IMR-90 (cell line): ENCODE data around the gene FOXN3. TPM values are rescaled to one million over a fixed set of nuclear protein-coding genes. Genes with fewer than 3 reads are reported as not detected.

Experiments used
- ATAC-seq: fragments of 200-7000 bp; cut with Tn5 transposase; 2 replicates; pipeline ENCODE4 v1.9.1; 2020; ENCODE audit warnings: low read depth, mild to moderate bottlenecking, moderate library complexity
- BruUV-seq: library from RNA; stranded (reverse); fragments of 400-500 nt; replicated peaks from 2 replicates; lab custom pipeline; 2021; lab: Mats Ljungman, UMichigan
- CTCF ChIA-PET: fragments of 300-600 bp; formaldehyde crosslinking; extraction: SDS; loops from one replicate; lab custom pipeline; 2021; ENCODE audit warnings: antibody characterized with exemption; lab: Yijun Ruan, JAX
- POLR2A ChIA-PET: fragments of 300-600 bp; sonication (Branson Sonifier 250); formaldehyde crosslinking; loops from one replicate; lab custom pipeline; 2022; ENCODE audit warnings: antibody characterized with exemption; ENCODE audit not compliant: unreplicated experiment; lab: Charles Lee
- DNase-seq: peaks from one replicate; pipeline ENCODE4 v3.0.0; 2013
- H2AFZ ChIP-seq: replicated peaks from 2 replicates; pipeline ENCODE3; 2013; ENCODE audit warnings: low read length, mild to moderate bottlenecking; ENCODE audit not compliant: poor library complexity
- H2AK5ac ChIP-seq: 2 replicates; pipeline ENCODE4 v1.6.1; 2013; ENCODE audit warnings: low read depth, low read length, inconsistent platforms
- H2AK9ac ChIP-seq: replicated peaks from 2 replicates; pipeline ENCODE3; 2013; ENCODE audit warnings: mild to moderate bottlenecking, low read depth, low read length, moderate library complexity; ENCODE audit not compliant: poor library complexity
- H2BK120ac ChIP-seq: 2 replicates; pipeline ENCODE4 v1.6.1; 2013; ENCODE audit warnings: low read depth, low read length, inconsistent platforms
- H2BK15ac ChIP-seq: 3 replicates; pipeline ENCODE4 v1.6.1; 2013; ENCODE audit warnings: low read depth, low read length, inconsistent platforms
- H2BK20ac ChIP-seq: 2 replicates; pipeline ENCODE4 v1.6.1; 2013; ENCODE audit warnings: low read depth, mild to moderate bottlenecking, inconsistent platforms, low read length, moderate library complexity
- H2BK5ac ChIP-seq: 2 replicates; pipeline ENCODE4 v1.6.1; 2013; ENCODE audit warnings: mild to moderate bottlenecking, low read depth, low read length, inconsistent platforms; ENCODE audit not compliant: poor library complexity, severe bottlenecking
- H3K14ac ChIP-seq: replicated peaks from 2 replicates; pipeline ENCODE4 v1.6.1; 2013; ENCODE audit warnings: low read depth, low read length, inconsistent platforms
- H3K18ac ChIP-seq: 2 replicates; pipeline ENCODE4 v1.6.1; 2013; ENCODE audit warnings: low read depth, low read length, control low read depth
- H3K23ac ChIP-seq: 2 replicates; pipeline ENCODE4 v1.6.1; 2013; ENCODE audit warnings: low read depth, low read length, inconsistent platforms
- H3K27ac ChIP-seq: 2 replicates; pipeline ENCODE4 v1.5.1; 2013; ENCODE audit warnings: mild to moderate bottlenecking, control low read depth, low read length; ENCODE audit not compliant: insufficient read depth
- H3K27me3 ChIP-seq: 2 replicates; pipeline ENCODE4 v1.6.1; 2013; ENCODE audit warnings: low read length; ENCODE audit not compliant: control insufficient read depth, insufficient read depth
- H3K36me3 ChIP-seq: 2 replicates; pipeline ENCODE4 v1.6.1; 2013; ENCODE audit warnings: low read length, mixed read lengths; ENCODE audit not compliant: control insufficient read depth, insufficient read depth
- H3K4ac ChIP-seq: 2 replicates; pipeline ENCODE4 v1.6.1; 2013; ENCODE audit warnings: low read depth, low read length, inconsistent platforms
- H3K4me1 ChIP-seq: 2 replicates; pipeline ENCODE4 v1.6.1; 2013; ENCODE audit warnings: low read length, mixed read lengths; ENCODE audit not compliant: control insufficient read depth, insufficient read depth
- H3K4me2 ChIP-seq: 2 replicates; pipeline ENCODE4 v1.6.1; 2013; ENCODE audit warnings: low read depth, mild to moderate bottlenecking, control low read depth, low read length, moderate library complexity
- H3K4me3 ChIP-seq: 2 replicates; pipeline ENCODE4 v1.5.1; 2013; ENCODE audit warnings: low read depth, mild to moderate bottlenecking, control low read depth, low read length, moderate library complexity; ENCODE audit not compliant: insufficient read depth
- H3K56ac ChIP-seq: 2 replicates; pipeline ENCODE4 v1.6.1; 2013; ENCODE audit warnings: low read length, inconsistent platforms; ENCODE audit not compliant: insufficient read depth; ENCODE audit errors: extremely low read depth
- H3K79me1 ChIP-seq, 2 experiments: 2 replicates each; pipeline ENCODE4 v1.6.1; 2013; ENCODE audit warnings: low read length in 2 of 2, inconsistent platforms in 1 of 2, low read depth in 1 of 2
- H3K9ac ChIP-seq: 2 replicates; pipeline ENCODE4 v1.6.1; 2013; ENCODE audit warnings: low read depth, low read length, control low read depth
- H3K9me1 ChIP-seq: 2 replicates; pipeline ENCODE4 v1.6.1; 2013; ENCODE audit warnings: low read length, inconsistent platforms; ENCODE audit not compliant: insufficient read depth
- H3K9me3 ChIP-seq: 2 replicates; pipeline ENCODE4 v1.6.1; 2013; ENCODE audit warnings: low read length; ENCODE audit not compliant: control insufficient read depth, insufficient read depth
- H4K20me1 ChIP-seq: 2 replicates; pipeline ENCODE4 v1.6.1; 2013; ENCODE audit warnings: low read length, inconsistent platforms; ENCODE audit not compliant: insufficient read depth
- H4K5ac ChIP-seq: 2 replicates; pipeline ENCODE4 v1.6.1; 2013; ENCODE audit warnings: mild to moderate bottlenecking, low read depth, low read length, control low read depth
- H4K8ac ChIP-seq, 2 experiments: 2 replicates each; pipeline ENCODE4 v1.6.1; 2013; ENCODE audit warnings: low read depth in 2 of 2, low read length in 2 of 2, control low read depth in 1 of 2, inconsistent platforms in 1 of 2
- H4K91ac ChIP-seq: 2 replicates; pipeline ENCODE4 v1.6.1; 2013; ENCODE audit warnings: low read depth, low read length, inconsistent platforms; ENCODE audit not compliant: insufficient read depth
- CHD1 ChIP-seq: IDR thresholded peaks from 2 replicates; pipeline ENCODE4 v1.6.1; 2012; ENCODE audit warnings: low read depth, low read length, improper control_type of control experiment
- FOS ChIP-seq: fragments of 150-350 bp; IDR thresholded peaks from 2 replicates; pipeline ENCODE4 v1.6.1; 2016; ENCODE audit warnings: low read depth, low read length
- MAZ ChIP-seq: IDR thresholded peaks from 2 replicates; pipeline ENCODE4 v1.6.1; 2012; ENCODE audit warnings: low read depth, mild to moderate bottlenecking, low read length, improper control_type of control experiment, moderate library complexity, borderline replicate concordance
- NFE2L2 ChIP-seq: fragments of 150-350 bp; IDR thresholded peaks from 2 replicates; pipeline ENCODE4 v1.6.1; 2016; ENCODE audit warnings: low read depth, mild to moderate bottlenecking, low read length
- RAD21 ChIP-seq: IDR thresholded peaks from 2 replicates; pipeline ENCODE4 v1.6.1; 2012; ENCODE audit warnings: low read length, improper control_type of control experiment
- RFX5 ChIP-seq: IDR thresholded peaks from 2 replicates; pipeline ENCODE4 v1.8.0; 2012; ENCODE audit warnings: low read depth, mild to moderate bottlenecking, low read length, moderate library complexity
- SMC3 ChIP-seq: fragments of 150-350 bp; IDR thresholded peaks from 2 replicates; pipeline ENCODE4 v1.6.1; 2016; ENCODE audit warnings: low read depth, mild to moderate bottlenecking, antibody characterized with exemption, low read length, moderate library complexity
- WGBS, 2 experiments: methylation state at CpG; one replicate each; pipeline versions ENCODE4 v1.1.5 to v1.1.7; 2013; ENCODE audit warnings: missing lambda C conversion rate in 2 of 2; ENCODE audit not compliant: insufficient read length in 1 of 2; ENCODE audit errors: extremely low coverage in 2 of 2; 5-methylcytosine and 5-hydroxymethylcytosine counted together
- dilution Hi-C: fragments of 300-500 bp; cut with HindIII; formaldehyde crosslinking; loops from one replicate; pipeline ENCODE4 v1.14.3; 2018; ENCODE audit warnings: low sequenced_read_pairs; ENCODE audit not compliant: unreplicated experiment
- in situ Hi-C: fragments of 300-500 bp; cut with MboI; formaldehyde crosslinking; loops from 3 replicates; pipeline ENCODE4 v1.14.3; 2019; ENCODE audit warnings: low sequenced_read_pairs, inconsistent platforms, mixed read lengths
- intact Hi-C: fragments of 100-400 bp; cut with micrococcal nuclease; formaldehyde crosslinking; loops from 2 replicates; pipeline ENCODE4 v1.10.0; 2022
- polyA plus RNA-seq, 3 experiments: library from polyadenylated mRNA; depleted of rRNA; stranded (reverse); fragments of >200 nt; gene quantifications; 2 replicates each; pipeline ENCODE4 v1.2.3, GENCODE V29; 2012; ENCODE audit warnings: low replicate concordance in 1 of 3
- total RNA-seq: library from RNA; depleted of rRNA; stranded (reverse); fragments of >200 nt; gene quantifications from 2 replicates; pipeline ENCODE4 v1.2.3, GENCODE V29; 2012
- TF ChIP-seq, protein P1 (sequence below): fragments of 150-350 bp; IDR thresholded peaks from 2 replicates; pipeline ENCODE4 v1.6.1; 2017; ENCODE audit warnings: mild to moderate bottlenecking, antibody characterized with exemption, low read length, low read depth

The FOXN3 gene
- total and polyA plus RNA-seq, 2 of the 4 experiments (the other 2 are of a cell fraction): 22.6 to 33.7 TPM

DNA sequence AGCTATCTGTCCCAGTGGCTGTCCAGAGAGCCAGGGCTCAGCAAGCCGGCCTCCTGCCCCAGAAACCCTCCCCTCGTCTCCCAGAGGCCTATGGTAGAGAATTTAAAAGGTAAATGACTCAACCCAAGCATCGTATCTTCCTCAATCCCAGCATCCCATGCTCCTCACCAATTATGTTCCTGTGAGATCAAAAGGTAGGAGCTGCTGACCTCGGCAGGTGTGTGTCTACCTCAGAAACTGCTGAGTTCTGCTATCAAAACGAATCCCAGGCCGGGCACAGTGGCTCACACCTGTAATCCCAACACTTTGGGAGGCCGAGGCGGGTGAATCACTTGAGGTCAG is 49.3 kb downstream of the FOXN3 start:
- Histone ChIP-seq H3K9ac (no peak overlapping the region), H4K5ac (no peak overlapping the region), H3K14ac (no peak overlapping the region), H4K20me1 (peaks cover 48% of the 10 kb centered on the region), H3K4me3 (no peak overlapping the region), H3K36me3 (no peaks in the 10 kb centered on the region), H2AK9ac (no peak overlapping the region), H3K23ac (no peak overlapping the region), H3K27ac (no peak overlapping the region), H3K79me1 (peaks cover 58 to 79% of the 10 kb centered on the region in 2 experiments), H4K91ac (no peak overlapping the region), H3K27me3 (no peaks in the 10 kb centered on the region), H3K4me2 (no peak overlapping the region), H2BK120ac (no peak overlapping the region), H3K56ac (no peak overlapping the region), H3K4me1 (peaks cover 19% of the 10 kb centered on the region), H2BK5ac (no peak overlapping the region), H3K4ac (no peak overlapping the region), H2AFZ (no peak overlapping the region), H2BK20ac (no peak overlapping the region), H4K8ac (no peak overlapping the region), H3K18ac (no peak overlapping the region), H2AK5ac (no peak overlapping the region), H3K9me3 (no peaks in the 10 kb centered on the region), H2BK15ac (no peak overlapping the region), H3K9me1 (peaks cover 25% of the 10 kb centered on the region)
- POLR2A ChIA-PET: no interaction called here
- no TSS peak for BruUV-seq
- intact Hi-C loops: no loop called here
- WGBS, 2 experiments: no CpG with 5 or more reads among the region's 8 CpGs
- dilution Hi-C loops: no loop called here
- DNase-seq (no peak), ATAC-seq (no peak)
- in situ Hi-C loops: no loop called here
- CTCF ChIA-PET: no interaction called here
- TF ChIP-seq, protein P1, sequence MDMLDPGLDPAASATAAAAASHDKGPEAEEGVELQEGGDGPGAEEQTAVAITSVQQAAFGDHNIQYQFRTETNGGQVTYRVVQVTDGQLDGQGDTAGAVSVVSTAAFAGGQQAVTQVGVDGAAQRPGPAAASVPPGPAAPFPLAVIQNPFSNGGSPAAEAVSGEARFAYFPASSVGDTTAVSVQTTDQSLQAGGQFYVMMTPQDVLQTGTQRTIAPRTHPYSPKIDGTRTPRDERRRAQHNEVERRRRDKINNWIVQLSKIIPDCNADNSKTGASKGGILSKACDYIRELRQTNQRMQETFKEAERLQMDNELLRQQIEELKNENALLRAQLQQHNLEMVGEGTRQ: no peak
- TF ChIP-seq SMC3 (no peak), RAD21 (no peak), NFE2L2 (no peak), RFX5 (no peak), MAZ (no peak), FOS (no peak), CHD1 (no peak)
